Mononuclear cell (primary cell): ENCODE data around the gene NR1H4. TPM values are rescaled to one million over a fixed set of nuclear protein-coding genes. Genes with fewer than 3 reads are reported as not detected.
"Not testable (repeated sequence)": the region's sequence is repeated elsewhere in the genome, so short reads cannot be mapped to it uniquely, and the experiment has no call there.

Source experiments
- H3K27me3 ChIP-seq: 2 replicates; pipeline ENCODE4 v1.6.0; 2011; ENCODE audit warnings: low read length, control low read depth; ENCODE audit not compliant: insufficient read depth
- H3K4me1 ChIP-seq: 2 replicates; pipeline ENCODE4 v1.5.1; 2011; ENCODE audit warnings: mild to moderate bottlenecking, low read length, control low read depth; ENCODE audit not compliant: insufficient read depth
- H3K4me3 ChIP-seq: 2 replicates; pipeline ENCODE4 v1.5.1; 2011; ENCODE audit warnings: mild to moderate bottlenecking, low read length, moderate library complexity
- H3K9me3 ChIP-seq: 2 replicates; pipeline ENCODE4 v1.5.1; 2011; ENCODE audit warnings: low read depth, mild to moderate bottlenecking, control low read depth, low read length
- total RNA-seq: library from RNA; depleted of rRNA; stranded (reverse); fragments of >200 nt; gene quantifications from one replicate; pipeline ENCODE4 v1.2.3, GENCODE V29; 2012

The NR1H4 gene
- total RNA-seq, 1 donor, result 0.10 TPM

- no peaks in the 10 kb centered on the region for H3K27me3 ChIP-seq
- H3K9me3 ChIP-seq, result no peaks in the 10 kb centered on the region
- H3K4me3 ChIP-seq, result no peak overlapping the region
- peaks cover 5% of the 10 kb centered on the region for H3K4me1 ChIP-seq
Measured at GRCh38 chr12:100601626-100602025, 128.0 kb downstream of the NR1H4 start.

GRCh38 chr12:100602997-100603396, 129.3 kb downstream of the NR1H4 start:
- not testable (repeated sequence) for H3K4me1 ChIP-seq, H3K4me3 ChIP-seq, H3K27me3 ChIP-seq, H3K9me3 ChIP-seq

GRCh38 chr12:100608776-100609175, 135.1 kb downstream of the NR1H4 start:
- H3K27me3 ChIP-seq, result no peaks in the 10 kb centered on the region
- peaks cover 25% of the 10 kb centered on the region for H3K4me1 ChIP-seq
- H3K9me3 ChIP-seq, result no peaks in the 10 kb centered on the region
- no peak overlapping the region for H3K4me3 ChIP-seq

- H3K9me3 ChIP-seq, result no peaks in the 10 kb centered on the region
- no peaks in the 10 kb centered on the region for H3K27me3 ChIP-seq
- H3K4me1 ChIP-seq, result peaks cover 25% of the 10 kb centered on the region
- no peak overlapping the region for H3K4me3 ChIP-seq
Measured at GRCh38 chr12:100610666-100611430, 137.2 kb downstream of the NR1H4 start.

GRCh38 chr12:100612606-100613005, 138.9 kb downstream of the NR1H4 start:
- H3K4me1 ChIP-seq, result peaks cover 25% of the 10 kb centered on the region
- no peaks in the 10 kb centered on the region for H3K9me3 ChIP-seq

More at GRCh38 chr12:100612606-100613005, 138.9 kb downstream of the NR1H4 start:
- Histone ChIP-seq H3K4me3 (no peak overlapping the region), H3K27me3 (no peaks in the 10 kb centered on the region)

Other genes with a start within 250 kb of the NR1H4 start
- gene DEPDC4, start 206.8 kb upstream of the NR1H4 start, total RNA-seq, result not detected
- gene SCYL2, start 206.7 kb upstream of the NR1H4 start, total RNA-seq, result 54.8 TPM
- not detected for gene SLC17A8, start 116.8 kb upstream of the NR1H4 start, total RNA-seq
- gene GAS2L3, start 99.8 kb downstream of the NR1H4 start, total RNA-seq, result 9.0 TPM